ENCODE results near the gene CRACR2A.
A peak's percentile ranks its signal among the peaks of the same experiment; 100 is the strongest.

CRACR2A gene

GRCh38 chr12:3752741-3753486 lies at the start of gene CRACR2A:
Gene CRACR2A (minus strand): TSS chr12:3753109. CDS start chr12:3696999, 56,110 bp downstream.
- TF ChIP-seq CTCF (IDR thresholded peaks at IDR 0.05; ENCODE audit: low read length, missing control alignments), result peak; percentile 15
- peak; percentile 62 for DNase-seq (ENCODE audit: low read depth)
- H3K4me3 ChIP-seq (replicated peaks; ENCODE audit: low read depth, low read length), result peak within 1 kb of the TSS; percentile 48

- H3K4me3 ChIP-seq (replicated peaks; ENCODE audit: low read depth, low read length), result no peak overlapping the region
- DNase-seq (ENCODE audit: low read depth), result no peak
- no peak for TF ChIP-seq CTCF (IDR thresholded peaks at IDR 0.05; ENCODE audit: low read length, missing control alignments)
Observed at GRCh38 chr12:3797531-3798048, 44.7 kb upstream of the CRACR2A start.

- no peak overlapping the region for H3K4me3 ChIP-seq (replicated peaks; ENCODE audit: low read depth, low read length)
- no peak for TF ChIP-seq CTCF (IDR thresholded peaks at IDR 0.05; ENCODE audit: low read length, missing control alignments)
Observed at GRCh38 chr12:3795492-3796133, 42.7 kb upstream of the CRACR2A start.

GRCh38 chr12:3795066-3795465 lies 42.2 kb upstream of the CRACR2A start:
- DNase-seq (ENCODE audit: low read depth), result no peak
- TF ChIP-seq CTCF (IDR thresholded peaks at IDR 0.05; ENCODE audit: low read length, missing control alignments), result no peak
- no peak overlapping the region for H3K4me3 ChIP-seq (replicated peaks; ENCODE audit: low read depth, low read length)

More at GRCh38 chr12:3795492-3796133, 42.7 kb upstream of the CRACR2A start:
- DNase-seq (ENCODE audit: low read depth), result no peak

- TF ChIP-seq CTCF (IDR thresholded peaks at IDR 0.05; ENCODE audit: low read length, missing control alignments), result no peak
- no peak overlapping the region for H3K4me3 ChIP-seq (replicated peaks; ENCODE audit: low read depth, low read length)
- DNase-seq (ENCODE audit: low read depth), result no peak
Observed at GRCh38 chr12:3792623-3793288, 39.8 kb upstream of the CRACR2A start.

GRCh38 chr12:3791256-3791874 lies 38.5 kb upstream of the CRACR2A start:
- H3K4me3 ChIP-seq (replicated peaks; ENCODE audit: low read depth, low read length), result no peak overlapping the region
- no peak for TF ChIP-seq CTCF (IDR thresholded peaks at IDR 0.05; ENCODE audit: low read length, missing control alignments)
- no peak for DNase-seq (ENCODE audit: low read depth)
